GM12873 (cell line): ENCODE measurements around the gene CCNB1IP1.

Experiments used
- CTCF ChIP-seq: IDR thresholded peaks from 2 replicates; pipeline ENCODE4 v1.5.1; 2012; ENCODE audit warnings: low read depth, mild to moderate bottlenecking, moderate library complexity, low read length, control low read depth; ENCODE audit not compliant: insufficient read depth; ENCODE audit errors: missing control alignments

Gene CCNB1IP1

GRCh38 chr14:20274062-20274461 lies 59.0 kb downstream of the CCNB1IP1 start:
- TF ChIP-seq CTCF, result no peak

- no peak for TF ChIP-seq CTCF
Measured at GRCh38 chr14:20262642-20263128, 70.4 kb downstream of the CCNB1IP1 start.
